Esophagus muscularis mucosa (tissue), 4 donors: ENCODE data around the gene BRD3. TPM values are rescaled to one million over a fixed set of nuclear protein-coding genes. Genes with fewer than 3 reads are reported as not detected.

Source experiments
- DNase-seq: peaks from one replicate; pipeline ENCODE4 v3.0.0-alpha.2; 2017; ENCODE audit errors: extremely low spot score
- H3K27ac ChIP-seq, 4 donors: fragments of 200-600 bp; sonication (generic); replicated peaks in 1 of 4; 1 replicate in 3 of 4; 2 replicates in 1 of 4; pipeline ENCODE4 v1.5.1; 2016 to 2019; ENCODE audit warnings: mild to moderate bottlenecking in 1 of 4
- H3K27me3 ChIP-seq, 4 donors: fragments of 200-600 bp; sonication (generic); one replicate each; pipeline versions ENCODE4 v1.5.1 to v1.6.0; 2016 to 2019
- H3K36me3 ChIP-seq, 4 donors: fragments of 200-600 bp; sonication (generic); one replicate each; pipeline ENCODE4 v1.5.1; 2016 to 2019
- H3K4me1 ChIP-seq, 4 donors: fragments of 200-600 bp; sonication (generic); one replicate each; pipeline ENCODE4 v1.5.1; 2016 to 2019
- H3K4me3 ChIP-seq, 4 donors: fragments of 200-600 bp; sonication (generic); 1 replicate in 2 of 4; 2 replicates in 2 of 4; pipeline ENCODE4 v1.5.1; 2016 to 2019; ENCODE audit warnings: mild to moderate bottlenecking in 4 of 4, moderate library complexity in 1 of 4
- H3K9me3 ChIP-seq, 4 donors: fragments of 200-600 bp; sonication (generic); 1 replicate in 3 of 4; 2 replicates in 1 of 4; pipeline ENCODE4 v1.5.1; 2016 to 2019
- EP300 ChIP-seq: sonication (generic); formaldehyde crosslinking; IDR thresholded peaks from one replicate; pipeline ENCODE4 v1.6.1; 2017; ENCODE audit warnings: antibody characterized with exemption
- POLR2A ChIP-seq: fragments of 450-650 bp; IDR thresholded peaks from one replicate; pipeline ENCODE4 v1.6.1; 2017; ENCODE audit warnings: antibody characterized with exemption, moderate library complexity, mild to moderate bottlenecking, low read depth
- POLR2AphosphoS5 ChIP-seq, 2 donors: sonication (generic); formaldehyde crosslinking; IDR thresholded peaks; one replicate each; pipeline ENCODE4 v1.6.1; 2017; ENCODE audit warnings: antibody characterized with exemption in 2 of 2
- WGBS: methylation state at CpG from one replicate; pipeline ENCODE4 v1.1.5; 2018; 5-methylcytosine and 5-hydroxymethylcytosine counted together
- intact Hi-C: fragments of 100-400 bp; cut with DNase I; formaldehyde crosslinking; loops from one replicate; pipeline ENCODE4 v1.15.1; 2023
- total RNA-seq, 4 donors: library from RNA; depleted of rRNA; stranded (reverse); fragments of >200 nt; gene quantifications; one replicate each; pipeline versions ENCODE4 v1.1.0 to v1.2.1, GENCODE V29; 2016
- TF ChIP-seq, protein P1 (sequence below), 3 experiments: fragments of 200-600 bp in 2 of 3; fragments of 450-650 bp in 1 of 3; sonication (generic) in 2 of 3; IDR thresholded peaks; one replicate each; pipeline ENCODE4 v1.5.1; 2017 to 2019; ENCODE audit warnings: antibody characterized with exemption in 3 of 3, mild to moderate bottlenecking in 2 of 3, moderate library complexity in 1 of 3

The BRD3 gene
- total RNA-seq, 4 donors from 2014 or later = 30.0 to 38.2 (median 33.3) TPM

DNA sequence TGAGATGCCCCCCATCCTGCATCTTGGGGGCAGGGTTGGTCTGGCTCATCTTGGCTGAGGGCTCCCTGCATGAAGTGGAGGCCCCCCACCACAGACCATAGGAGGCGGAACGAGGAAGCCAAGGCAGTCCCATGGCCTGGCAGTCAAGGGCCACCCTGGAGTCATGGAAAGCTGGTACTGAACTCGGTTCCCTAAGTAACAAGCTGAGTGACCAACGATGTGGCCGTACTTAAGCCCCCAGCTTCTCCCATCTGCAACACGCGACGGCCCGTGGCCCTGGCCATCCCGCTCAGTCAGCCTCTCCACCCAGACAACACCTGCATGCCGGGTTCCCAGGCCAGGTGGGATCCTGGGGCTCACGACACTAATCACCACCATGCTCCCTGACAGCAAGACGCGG, 17.1 kb downstream of the BRD3 start:
- intact Hi-C loops = no loop called here
- no peak overlapping the region for H3K4me3 ChIP-seq
- H3K36me3 ChIP-seq = peaks cover 66 to 84% (median 77%) of the 10 kb centered on the region in 4 donors
- H3K27me3 ChIP-seq = no peaks in the 10 kb centered on the region
- DNase-seq = no peak
- no peaks in the 10 kb centered on the region for H3K9me3 ChIP-seq
- H3K4me1 ChIP-seq = peaks cover 18 to 23% (median 19%) of the 10 kb centered on the region in 4 donors
- TF ChIP-seq, protein P1, sequence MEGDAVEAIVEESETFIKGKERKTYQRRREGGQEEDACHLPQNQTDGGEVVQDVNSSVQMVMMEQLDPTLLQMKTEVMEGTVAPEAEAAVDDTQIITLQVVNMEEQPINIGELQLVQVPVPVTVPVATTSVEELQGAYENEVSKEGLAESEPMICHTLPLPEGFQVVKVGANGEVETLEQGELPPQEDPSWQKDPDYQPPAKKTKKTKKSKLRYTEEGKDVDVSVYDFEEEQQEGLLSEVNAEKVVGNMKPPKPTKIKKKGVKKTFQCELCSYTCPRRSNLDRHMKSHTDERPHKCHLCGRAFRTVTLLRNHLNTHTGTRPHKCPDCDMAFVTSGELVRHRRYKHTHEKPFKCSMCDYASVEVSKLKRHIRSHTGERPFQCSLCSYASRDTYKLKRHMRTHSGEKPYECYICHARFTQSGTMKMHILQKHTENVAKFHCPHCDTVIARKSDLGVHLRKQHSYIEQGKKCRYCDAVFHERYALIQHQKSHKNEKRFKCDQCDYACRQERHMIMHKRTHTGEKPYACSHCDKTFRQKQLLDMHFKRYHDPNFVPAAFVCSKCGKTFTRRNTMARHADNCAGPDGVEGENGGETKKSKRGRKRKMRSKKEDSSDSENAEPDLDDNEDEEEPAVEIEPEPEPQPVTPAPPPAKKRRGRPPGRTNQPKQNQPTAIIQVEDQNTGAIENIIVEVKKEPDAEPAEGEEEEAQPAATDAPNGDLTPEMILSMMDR (IDR thresholded peaks at IDR 0.05) = no peak
- TF ChIP-seq POLR2AphosphoS5 (IDR thresholded peaks at IDR 0.05) (no peak), EP300 (no peak), POLR2A (no peak)
- no peak overlapping the region for H3K27ac ChIP-seq
- WGBS = 94% methylated on average over 11 of the region's 14 CpGs

DNA sequence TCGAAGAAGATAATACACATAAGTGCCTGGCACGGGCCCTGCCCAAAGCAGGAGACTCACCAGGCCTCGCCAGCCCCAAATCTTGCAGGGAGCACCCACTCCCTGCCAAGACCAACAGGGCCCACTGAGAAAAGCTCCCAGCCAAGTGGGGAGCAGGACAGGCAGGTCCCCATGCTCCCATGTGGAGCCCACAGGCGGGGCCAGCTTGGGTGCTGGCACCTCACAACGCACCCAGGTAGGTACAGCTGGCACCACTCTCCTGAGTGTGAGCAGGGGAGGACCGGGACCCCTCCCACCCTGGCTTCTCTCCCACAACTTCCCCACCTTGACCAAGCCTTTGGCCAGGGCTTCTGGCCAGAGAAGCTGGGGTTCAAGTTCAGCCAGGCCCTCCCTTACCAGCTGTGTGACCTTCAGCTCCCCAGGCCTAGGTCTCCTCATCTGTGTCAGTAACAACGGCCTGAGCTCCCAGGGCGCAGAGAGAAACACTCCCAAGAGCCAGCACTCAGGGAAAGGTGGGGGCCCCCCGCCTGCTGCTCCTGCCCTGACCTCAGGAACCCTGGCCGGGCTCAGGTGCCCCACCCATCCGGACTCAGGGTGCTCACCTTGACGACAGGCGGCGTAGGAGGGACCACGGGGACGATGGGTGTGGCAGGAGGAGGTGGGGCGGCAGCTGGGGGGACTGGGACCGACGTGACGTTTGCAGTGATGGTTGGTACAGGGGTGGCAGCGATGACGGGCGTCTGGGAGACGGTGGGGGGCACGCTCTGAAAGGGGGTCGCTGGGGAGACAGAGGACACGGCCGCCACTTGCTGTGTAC, 17.8 kb downstream of the BRD3 start:
- 89% methylated on average over 25 of the region's 28 CpGs for WGBS
- DNase-seq = no peak
- Histone ChIP-seq H3K4me1 (peaks cover 10 to 15% (median 11%) of the 10 kb centered on the region in 4 donors), H3K36me3 (peaks cover 74 to 92% (median 84%) of the 10 kb centered on the region in 4 donors), H3K27ac (no peak overlapping the region), H3K4me3 (no peak overlapping the region), H3K27me3 (no peaks in the 10 kb centered on the region), H3K9me3 (no peaks in the 10 kb centered on the region)
- intact Hi-C loops = no loop called here
- TF ChIP-seq, protein P1 (IDR thresholded peaks at IDR 0.05) = no peak
- TF ChIP-seq POLR2A (no peak), POLR2AphosphoS5 (IDR thresholded peaks at IDR 0.05) (no peak), EP300 (no peak)

DNA sequence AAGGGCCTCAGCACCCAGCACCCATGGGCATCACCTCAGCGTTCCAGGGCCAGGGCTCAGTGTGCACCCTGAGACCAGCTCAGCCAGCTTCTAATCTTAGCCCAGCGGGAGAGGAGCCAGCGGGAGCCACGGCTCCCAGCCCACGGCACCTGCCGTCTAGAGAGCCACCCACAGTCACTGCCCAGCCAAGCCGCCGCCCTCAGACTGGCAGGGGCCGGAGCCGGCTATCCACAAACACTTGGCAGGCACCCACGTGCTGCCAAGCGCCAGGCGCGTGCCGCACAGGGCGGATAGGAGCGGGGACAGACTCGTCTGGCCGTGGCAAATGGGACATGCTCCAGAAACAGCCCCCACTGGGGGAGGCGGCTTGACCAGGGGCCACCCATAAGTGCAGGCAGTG, 18.6 kb downstream of the BRD3 start:
- WGBS = 78% methylated on average over 20 of the region's 20 CpGs
- no peak for DNase-seq
- Histone ChIP-seq H3K27ac (no peak overlapping the region), H3K9me3 (no peaks in the 10 kb centered on the region), H3K4me1 (peaks cover 3 to 10% (median 6%) of the 10 kb centered on the region in 4 donors), H3K27me3 (no peaks in the 10 kb centered on the region), H3K4me3 (no peak overlapping the region), H3K36me3 (peaks cover 78 to 98% (median 91%) of the 10 kb centered on the region in 4 donors)
- intact Hi-C loops = no loop called here
- TF ChIP-seq POLR2A (no peak), POLR2AphosphoS5 (IDR thresholded peaks at IDR 0.05) (no peak), EP300 (no peak)
- TF ChIP-seq, protein P1 (IDR thresholded peaks at IDR 0.05) = no peak

DNA sequence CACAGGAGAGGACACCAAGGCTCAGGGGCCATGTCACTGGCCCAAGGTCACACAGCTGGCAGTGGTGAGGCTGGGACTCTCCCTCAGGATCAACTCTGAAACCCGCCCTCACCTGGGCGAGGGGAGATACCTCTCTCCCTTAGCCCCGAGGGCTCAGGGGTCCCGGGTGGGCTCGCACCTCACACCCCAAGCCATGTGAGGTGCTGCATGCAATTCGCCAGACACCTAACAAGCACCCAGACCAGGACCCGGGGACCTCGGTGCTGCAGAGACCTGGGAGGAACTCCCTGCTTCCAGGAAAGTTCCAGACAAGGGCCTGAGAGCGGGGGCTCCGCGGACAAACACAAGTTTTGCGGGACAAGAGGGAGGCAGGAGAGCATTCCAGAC, 19.3 kb downstream of the BRD3 start:
- Histone ChIP-seq H3K9me3 (no peaks in the 10 kb centered on the region), H3K4me3 (no peak overlapping the region), H3K36me3 (peaks cover 83 to 100% (median 98%) of the 10 kb centered on the region in 4 donors), H3K27ac (no peak overlapping the region), H3K27me3 (no peaks in the 10 kb centered on the region), H3K4me1 (peaks cover 0 to 10% (median under 1%) of the 10 kb centered on the region in 4 donors)
- intact Hi-C loops = no loop called here
- TF ChIP-seq EP300 (no peak), POLR2AphosphoS5 (IDR thresholded peaks at IDR 0.05) (no peak), POLR2A (no peak)
- TF ChIP-seq, protein P1 (IDR thresholded peaks at IDR 0.05) = no peak
- WGBS = 83% methylated on average over 10 of the region's 12 CpGs
- DNase-seq = no peak
